PFSK-1 (cell line): ENCODE results near the gene TXNDC11. TPM values are rescaled to one million over a fixed set of nuclear protein-coding genes. Genes with fewer than 3 reads are reported as not detected.

Experiments
- FOXP2 ChIP-seq: optimal IDR thresholded peaks from 2 replicates; pipeline ENCODE3; 2011; ENCODE audit warnings: borderline replicate concordance, control low read depth, inconsistent platforms; ENCODE audit not compliant: insufficient read depth; ENCODE audit errors: extremely low read length, extremely low read depth
- POLR2AphosphoS5 ChIP-seq: IDR thresholded peaks from 2 replicates; pipeline ENCODE4 v1.6.1; 2012; ENCODE audit warnings: low read depth, mild to moderate bottlenecking, control low read depth, low read length, moderate library complexity
- REST ChIP-seq, 2 experiments: IDR thresholded peaks; 2 replicates each; pipeline versions ENCODE4 v1.6.1 to v1.8.0; 2011 to 2012; ENCODE audit warnings: low read depth in 2 of 2, low read length in 2 of 2, control low read depth in 1 of 2, inconsistent platforms in 1 of 2, mild to moderate bottlenecking in 1 of 2, moderate library complexity in 1 of 2; ENCODE audit not compliant: insufficient read depth in 1 of 2
- SIN3A ChIP-seq: IDR thresholded peaks from 2 replicates; pipeline ENCODE4 v1.6.1; 2012; ENCODE audit warnings: mild to moderate bottlenecking, low read length, moderate library complexity, borderline replicate concordance; ENCODE audit not compliant: insufficient read depth
- TAF1 ChIP-seq: IDR thresholded peaks from 2 replicates; pipeline ENCODE4 v1.6.1; 2012; ENCODE audit warnings: low read length, control low read depth, borderline replicate concordance; ENCODE audit not compliant: insufficient read depth
- polyA plus RNA-seq: library from polyadenylated mRNA; unstranded; fragments of >200 nt; gene quantifications from one replicate; pipeline ENCODE4 v1.2.1, GENCODE V29; 2012; ENCODE audit warnings: low read depth, missing spikeins; ENCODE audit not compliant: insufficient read length

Gene TXNDC11
- 17.5 TPM for polyA plus RNA-seq

GRCh38 chr16:11742536-11743307 is at the start of gene TXNDC11:
TXNDC11 (minus strand) TSS chr16:11742857; CDS start chr16:11742730, 127 bp downstream.
- no peak for TF ChIP-seq SIN3A
- peak; percentile 87 for TF ChIP-seq FOXP2
- TF ChIP-seq TAF1: peak; percentile 63; the same call in 1 of the 2 replicates
- peak; percentile 52 for TF ChIP-seq POLR2AphosphoS5
- no peak for TF ChIP-seq REST (IDR thresholded peaks at IDR 0.05; ENCODE audit: insufficient read depth in 1 of 2, low read depth in 2 of 2, low read length in 2 of 2)

GRCh38 chr16:11791144-11791828 is 48.6 kb upstream of the TXNDC11 start:
- TF ChIP-seq SIN3A (no peak), POLR2AphosphoS5 (no peak)

GRCh38 chr16:11788914-11789313 is 46.3 kb upstream of the TXNDC11 start:
- TF ChIP-seq TAF1 (no peak), SIN3A (no peak), REST (IDR thresholded peaks at IDR 0.05; ENCODE audit: insufficient read depth in 1 of 2, low read depth in 2 of 2, low read length in 2 of 2) (no peak), FOXP2 (no peak), POLR2AphosphoS5 (no peak)

- TF ChIP-seq REST (IDR thresholded peaks at IDR 0.05; ENCODE audit: insufficient read depth in 1 of 2, low read depth in 2 of 2, low read length in 2 of 2): no peak
- TF ChIP-seq TAF1: no peak
- no peak for TF ChIP-seq SIN3A
- no peak for TF ChIP-seq POLR2AphosphoS5
- no peak for TF ChIP-seq FOXP2
These were observed 41.3 kb upstream of the TXNDC11 start for GRCh38 chr16:11784038-11784369.

GRCh38 chr16:11783319-11784037 is 40.8 kb upstream of the TXNDC11 start:
- TF ChIP-seq REST (IDR thresholded peaks at IDR 0.05; ENCODE audit: insufficient read depth in 1 of 2, low read depth in 2 of 2, low read length in 2 of 2) (no peak), POLR2AphosphoS5 (no peak), FOXP2 (no peak), SIN3A (no peak), TAF1 (no peak)
